IMR-90 (cell line): ENCODE data around the gene GIMAP5. TPM values are rescaled to one million over a fixed set of nuclear protein-coding genes. Genes with fewer than 3 reads are reported as not detected.

ENCODE experiments used
- ATAC-seq: fragments of 200-7000 bp; cut with Tn5 transposase; 2 replicates; pipeline ENCODE4 v1.9.1; 2020; ENCODE audit warnings: low read depth, mild to moderate bottlenecking, moderate library complexity
- BruUV-seq: library from RNA; stranded (reverse); fragments of 400-500 nt; replicated peaks from 2 replicates; lab custom pipeline; 2021; lab: Mats Ljungman, UMichigan
- CTCF ChIA-PET: fragments of 300-600 bp; formaldehyde crosslinking; extraction: SDS; loops from one replicate; lab custom pipeline; 2021; ENCODE audit warnings: antibody characterized with exemption; lab: Yijun Ruan, JAX
- POLR2A ChIA-PET: fragments of 300-600 bp; sonication (Branson Sonifier 250); formaldehyde crosslinking; loops from one replicate; lab custom pipeline; 2022; ENCODE audit warnings: antibody characterized with exemption; ENCODE audit not compliant: unreplicated experiment; lab: Charles Lee
- DNase-seq: peaks from one replicate; pipeline ENCODE4 v3.0.0; 2013
- H2AFZ ChIP-seq: replicated peaks from 2 replicates; pipeline ENCODE3; 2013; ENCODE audit warnings: low read length, mild to moderate bottlenecking; ENCODE audit not compliant: poor library complexity
- H2AK5ac ChIP-seq: 2 replicates; pipeline ENCODE4 v1.6.1; 2013; ENCODE audit warnings: low read depth, low read length, inconsistent platforms
- H2AK9ac ChIP-seq: replicated peaks from 2 replicates; pipeline ENCODE3; 2013; ENCODE audit warnings: mild to moderate bottlenecking, low read depth, low read length, moderate library complexity; ENCODE audit not compliant: poor library complexity
- H2BK120ac ChIP-seq: 2 replicates; pipeline ENCODE4 v1.6.1; 2013; ENCODE audit warnings: low read depth, low read length, inconsistent platforms
- H2BK15ac ChIP-seq: 3 replicates; pipeline ENCODE4 v1.6.1; 2013; ENCODE audit warnings: low read depth, low read length, inconsistent platforms
- H2BK20ac ChIP-seq: 2 replicates; pipeline ENCODE4 v1.6.1; 2013; ENCODE audit warnings: low read depth, mild to moderate bottlenecking, inconsistent platforms, low read length, moderate library complexity
- H2BK5ac ChIP-seq: 2 replicates; pipeline ENCODE4 v1.6.1; 2013; ENCODE audit warnings: mild to moderate bottlenecking, low read depth, low read length, inconsistent platforms; ENCODE audit not compliant: poor library complexity, severe bottlenecking
- H3K14ac ChIP-seq: replicated peaks from 2 replicates; pipeline ENCODE4 v1.6.1; 2013; ENCODE audit warnings: low read depth, low read length, inconsistent platforms
- H3K18ac ChIP-seq: 2 replicates; pipeline ENCODE4 v1.6.1; 2013; ENCODE audit warnings: low read depth, low read length, control low read depth
- H3K23ac ChIP-seq: 2 replicates; pipeline ENCODE4 v1.6.1; 2013; ENCODE audit warnings: low read depth, low read length, inconsistent platforms
- H3K27ac ChIP-seq: 2 replicates; pipeline ENCODE4 v1.5.1; 2013; ENCODE audit warnings: mild to moderate bottlenecking, control low read depth, low read length; ENCODE audit not compliant: insufficient read depth
- H3K27me3 ChIP-seq: 2 replicates; pipeline ENCODE4 v1.6.1; 2013; ENCODE audit warnings: low read length; ENCODE audit not compliant: control insufficient read depth, insufficient read depth
- H3K36me3 ChIP-seq: 2 replicates; pipeline ENCODE4 v1.6.1; 2013; ENCODE audit warnings: low read length, mixed read lengths; ENCODE audit not compliant: control insufficient read depth, insufficient read depth
- H3K4ac ChIP-seq: 2 replicates; pipeline ENCODE4 v1.6.1; 2013; ENCODE audit warnings: low read depth, low read length, inconsistent platforms
- H3K4me1 ChIP-seq: 2 replicates; pipeline ENCODE4 v1.6.1; 2013; ENCODE audit warnings: low read length, mixed read lengths; ENCODE audit not compliant: control insufficient read depth, insufficient read depth
- H3K4me2 ChIP-seq: 2 replicates; pipeline ENCODE4 v1.6.1; 2013; ENCODE audit warnings: low read depth, mild to moderate bottlenecking, control low read depth, low read length, moderate library complexity
- H3K4me3 ChIP-seq: 2 replicates; pipeline ENCODE4 v1.5.1; 2013; ENCODE audit warnings: low read depth, mild to moderate bottlenecking, control low read depth, low read length, moderate library complexity; ENCODE audit not compliant: insufficient read depth
- H3K56ac ChIP-seq: 2 replicates; pipeline ENCODE4 v1.6.1; 2013; ENCODE audit warnings: low read length, inconsistent platforms; ENCODE audit not compliant: insufficient read depth; ENCODE audit errors: extremely low read depth
- H3K79me1 ChIP-seq, 2 experiments: 2 replicates each; pipeline ENCODE4 v1.6.1; 2013; ENCODE audit warnings: low read length in 2 of 2, inconsistent platforms in 1 of 2, low read depth in 1 of 2
- H3K9ac ChIP-seq: 2 replicates; pipeline ENCODE4 v1.6.1; 2013; ENCODE audit warnings: low read depth, low read length, control low read depth
- H3K9me1 ChIP-seq: 2 replicates; pipeline ENCODE4 v1.6.1; 2013; ENCODE audit warnings: low read length, inconsistent platforms; ENCODE audit not compliant: insufficient read depth
- H3K9me3 ChIP-seq: 2 replicates; pipeline ENCODE4 v1.6.1; 2013; ENCODE audit warnings: low read length; ENCODE audit not compliant: control insufficient read depth, insufficient read depth
- H4K20me1 ChIP-seq: 2 replicates; pipeline ENCODE4 v1.6.1; 2013; ENCODE audit warnings: low read length, inconsistent platforms; ENCODE audit not compliant: insufficient read depth
- H4K5ac ChIP-seq: 2 replicates; pipeline ENCODE4 v1.6.1; 2013; ENCODE audit warnings: mild to moderate bottlenecking, low read depth, low read length, control low read depth
- H4K8ac ChIP-seq, 2 experiments: 2 replicates each; pipeline ENCODE4 v1.6.1; 2013; ENCODE audit warnings: low read depth in 2 of 2, low read length in 2 of 2, control low read depth in 1 of 2, inconsistent platforms in 1 of 2
- H4K91ac ChIP-seq: 2 replicates; pipeline ENCODE4 v1.6.1; 2013; ENCODE audit warnings: low read depth, low read length, inconsistent platforms; ENCODE audit not compliant: insufficient read depth
- CEBPB ChIP-seq: IDR thresholded peaks from 2 replicates; pipeline ENCODE4 v1.6.1; 2012; ENCODE audit warnings: low read depth, low read length, improper control_type of control experiment
- MAFK ChIP-seq: IDR thresholded peaks from 2 replicates; pipeline ENCODE4 v1.6.1; 2012; ENCODE audit warnings: low read depth, low read length, improper control_type of control experiment
- RFX5 ChIP-seq: IDR thresholded peaks from 2 replicates; pipeline ENCODE4 v1.8.0; 2012; ENCODE audit warnings: low read depth, mild to moderate bottlenecking, low read length, moderate library complexity
- WGBS, 2 experiments: methylation state at CpG; one replicate each; pipeline versions ENCODE4 v1.1.5 to v1.1.7; 2013; ENCODE audit warnings: missing lambda C conversion rate in 2 of 2; ENCODE audit not compliant: insufficient read length in 1 of 2; ENCODE audit errors: extremely low coverage in 2 of 2; 5-methylcytosine and 5-hydroxymethylcytosine counted together
- dilution Hi-C: fragments of 300-500 bp; cut with HindIII; formaldehyde crosslinking; loops from one replicate; pipeline ENCODE4 v1.14.3; 2018; ENCODE audit warnings: low sequenced_read_pairs; ENCODE audit not compliant: unreplicated experiment
- in situ Hi-C: fragments of 300-500 bp; cut with MboI; formaldehyde crosslinking; loops from 3 replicates; pipeline ENCODE4 v1.14.3; 2019; ENCODE audit warnings: low sequenced_read_pairs, inconsistent platforms, mixed read lengths
- intact Hi-C: fragments of 100-400 bp; cut with micrococcal nuclease; formaldehyde crosslinking; loops from 2 replicates; pipeline ENCODE4 v1.10.0; 2022
- polyA plus RNA-seq, 3 experiments: library from polyadenylated mRNA; depleted of rRNA; stranded (reverse); fragments of >200 nt; gene quantifications; 2 replicates each; pipeline ENCODE4 v1.2.3, GENCODE V29; 2012; ENCODE audit warnings: low replicate concordance in 1 of 3
- total RNA-seq: library from RNA; depleted of rRNA; stranded (reverse); fragments of >200 nt; gene quantifications from 2 replicates; pipeline ENCODE4 v1.2.3, GENCODE V29; 2012
- TF ChIP-seq, protein P1 (sequence below): conservative IDR thresholded peaks from 2 replicates; pipeline ENCODE4 v1.5.1; 2012; ENCODE audit warnings: mild to moderate bottlenecking, low read depth, low read length, improper control_type of control experiment

The GIMAP5 gene
- total and polyA plus RNA-seq, 2 of the 4 experiments (the other 2 are of a cell fraction), result not detected

DNA sequence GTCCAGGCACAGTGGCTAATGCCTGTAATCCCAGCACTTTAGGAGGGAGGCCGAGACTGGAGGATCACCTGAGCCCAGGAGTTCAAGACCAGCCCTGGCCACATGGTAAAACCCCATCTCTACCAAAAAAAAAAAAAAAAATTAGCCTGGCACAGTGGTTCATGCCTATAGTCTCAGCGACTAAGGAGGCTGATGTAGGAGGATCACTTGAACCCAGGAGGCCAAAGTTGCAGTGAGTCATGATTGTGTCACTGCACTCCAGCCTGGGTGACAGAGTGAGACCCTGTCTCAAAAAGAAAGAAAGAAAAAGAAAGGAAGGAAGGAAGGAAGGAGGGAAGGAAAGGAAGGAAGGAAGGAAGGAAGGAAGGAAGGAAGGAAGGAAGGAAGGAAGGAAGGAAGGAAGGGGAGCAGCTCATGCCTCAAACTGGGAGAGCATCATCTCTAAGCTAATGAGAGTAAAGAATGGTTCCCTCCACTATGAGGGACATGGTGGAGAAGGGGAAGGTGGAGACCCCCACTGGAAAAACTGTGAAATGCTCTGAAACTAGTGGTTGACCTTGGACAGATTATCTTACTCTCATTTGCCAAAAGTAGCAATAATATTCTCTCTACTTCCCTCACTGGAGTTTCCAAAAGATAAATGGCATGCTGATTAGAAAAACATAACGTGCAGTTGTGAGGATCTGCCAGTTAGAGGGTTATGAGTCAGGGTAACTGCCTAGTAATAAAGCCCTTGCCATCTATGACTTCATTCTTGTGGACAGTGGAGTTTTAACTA is 16.8 kb downstream of the GIMAP5 start:
- Histone ChIP-seq H3K27ac (no peak overlapping the region), H3K27me3 (no peaks in the 10 kb centered on the region; the same call in 1 of the 2 replicates), H2BK15ac (no peak overlapping the region), H4K8ac (no peak overlapping the region), H3K4me2 (no peak overlapping the region), H3K36me3 (no peaks in the 10 kb centered on the region), H4K20me1 (no peaks in the 10 kb centered on the region), H3K9me3 (no peaks in the 10 kb centered on the region), H3K9me1 (no peaks in the 10 kb centered on the region), H2BK120ac (no peak overlapping the region), H3K4me1 (no peaks in the 10 kb centered on the region), H3K56ac (no peak overlapping the region), H3K4me3 (no peak overlapping the region), H3K23ac (no peak overlapping the region), H3K18ac (no peak overlapping the region), H2BK5ac (no peak overlapping the region), H3K9ac (no peak overlapping the region), H2AK9ac (no peak overlapping the region), H4K91ac (no peak overlapping the region), H3K79me1 (no peaks in the 10 kb centered on the region), H2AK5ac (no peak overlapping the region), H2AFZ (no peak overlapping the region), H3K14ac (no peak overlapping the region), H3K4ac (no peak overlapping the region), H2BK20ac (no peak overlapping the region), H4K5ac (no peak overlapping the region)
- ChIA-PET POLR2A (interaction anchor here (0.7 kb wide), 1 partner anchor 202 kb away, joined by 4 read pairs; no protein-coding TSS in a partner anchor), CTCF (interaction anchor here (0.7 kb wide), 1 partner anchor 855 kb away, joined by 3 read pairs; no protein-coding TSS in a partner anchor)
- dilution Hi-C loops (no loop called here), in situ Hi-C loops (no loop called here), intact Hi-C loops (loop anchor here (10.0 kb wide), 1 partner anchor 469 kb away; no protein-coding TSS in a partner anchor)
- TF ChIP-seq, protein P1, sequence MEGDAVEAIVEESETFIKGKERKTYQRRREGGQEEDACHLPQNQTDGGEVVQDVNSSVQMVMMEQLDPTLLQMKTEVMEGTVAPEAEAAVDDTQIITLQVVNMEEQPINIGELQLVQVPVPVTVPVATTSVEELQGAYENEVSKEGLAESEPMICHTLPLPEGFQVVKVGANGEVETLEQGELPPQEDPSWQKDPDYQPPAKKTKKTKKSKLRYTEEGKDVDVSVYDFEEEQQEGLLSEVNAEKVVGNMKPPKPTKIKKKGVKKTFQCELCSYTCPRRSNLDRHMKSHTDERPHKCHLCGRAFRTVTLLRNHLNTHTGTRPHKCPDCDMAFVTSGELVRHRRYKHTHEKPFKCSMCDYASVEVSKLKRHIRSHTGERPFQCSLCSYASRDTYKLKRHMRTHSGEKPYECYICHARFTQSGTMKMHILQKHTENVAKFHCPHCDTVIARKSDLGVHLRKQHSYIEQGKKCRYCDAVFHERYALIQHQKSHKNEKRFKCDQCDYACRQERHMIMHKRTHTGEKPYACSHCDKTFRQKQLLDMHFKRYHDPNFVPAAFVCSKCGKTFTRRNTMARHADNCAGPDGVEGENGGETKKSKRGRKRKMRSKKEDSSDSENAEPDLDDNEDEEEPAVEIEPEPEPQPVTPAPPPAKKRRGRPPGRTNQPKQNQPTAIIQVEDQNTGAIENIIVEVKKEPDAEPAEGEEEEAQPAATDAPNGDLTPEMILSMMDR, result 0 out of 2 replicates have a peak, but pooled peaks have one; percentile 9
- TF ChIP-seq RFX5, result no peak
- no peak for TF ChIP-seq CEBPB
- no peak for TF ChIP-seq MAFK
- WGBS, 2 experiments, result no CpG with 5 or more reads among the region's 3 CpGs
- DNase-seq (no peak), ATAC-seq (peak; percentile 83)
- BruUV-seq, result no TSS peak
